GM11168 (cell line): ENCODE measurements around the gene AK4.

Experiments used
- in situ Hi-C: fragments of 300-500 bp; cut with MboI; formaldehyde crosslinking; loops from one replicate; pipeline ENCODE4 v1.12.0; 2022; ENCODE audit warnings: low sequenced_read_pairs; ENCODE audit not compliant: unreplicated experiment

The AK4 gene

DNA sequence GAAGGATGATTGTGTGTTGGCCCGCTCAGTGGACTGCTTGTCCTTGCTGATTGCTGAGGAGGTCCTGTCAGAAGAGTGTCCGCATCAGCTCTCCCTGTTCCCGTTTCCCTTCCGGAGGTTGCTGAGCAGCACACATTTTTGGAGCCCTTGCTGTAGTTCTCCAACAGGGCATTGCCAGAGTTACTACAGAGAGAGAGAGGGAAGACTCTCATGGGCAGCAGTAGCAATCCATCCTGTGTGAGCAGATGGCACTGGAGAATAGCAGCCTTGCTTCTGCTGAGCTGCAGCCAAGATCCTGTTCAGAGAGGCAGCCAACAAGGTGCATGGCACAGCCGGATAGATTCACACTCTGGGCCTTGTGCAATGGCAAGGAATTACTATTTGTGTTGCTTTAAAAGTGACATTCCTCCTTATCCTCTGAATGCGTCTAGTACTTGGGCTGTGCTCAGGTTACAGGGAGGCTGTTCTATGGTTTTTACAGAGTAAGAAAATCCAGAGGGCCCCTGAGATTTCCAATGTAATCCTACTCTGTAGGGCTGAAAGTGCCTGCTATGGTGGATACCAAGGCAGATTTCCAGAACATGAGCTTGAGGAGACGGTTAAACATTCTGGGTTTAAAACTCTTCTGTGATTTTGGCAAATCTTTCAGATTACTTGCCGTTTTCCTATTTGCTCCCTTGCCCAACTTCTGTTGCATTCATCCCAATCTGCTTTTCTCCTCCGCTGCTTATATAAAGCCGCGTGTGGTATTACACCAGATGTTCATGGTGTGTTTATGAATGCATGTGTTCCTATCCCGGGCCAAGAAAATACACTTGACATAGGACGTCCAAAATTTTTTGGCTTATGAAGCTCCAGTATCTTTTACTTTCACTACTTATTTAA is 27.4 kb downstream of the AK4 start:
- in situ Hi-C loops: no loop called here

DNA sequence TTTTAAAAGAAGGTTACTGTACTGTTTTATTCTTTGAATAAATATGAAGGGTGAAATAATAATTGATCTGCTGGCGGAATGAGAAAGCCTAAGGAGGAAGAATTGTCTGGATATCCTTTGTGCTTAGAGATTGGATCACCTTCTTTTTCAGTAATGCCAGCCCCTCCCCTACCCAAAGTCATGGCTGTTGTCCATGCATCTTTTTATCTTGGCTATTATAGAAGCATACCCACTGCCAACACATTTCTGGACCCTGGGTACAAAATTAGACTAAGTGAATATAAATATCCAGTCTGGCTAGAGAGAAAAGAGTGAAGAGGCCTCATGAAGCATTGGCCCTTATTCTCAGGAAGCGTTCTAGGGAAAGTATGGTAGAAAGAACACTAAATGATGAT is 28.1 kb downstream of the AK4 start:
- in situ Hi-C loops: no loop called here

DNA sequence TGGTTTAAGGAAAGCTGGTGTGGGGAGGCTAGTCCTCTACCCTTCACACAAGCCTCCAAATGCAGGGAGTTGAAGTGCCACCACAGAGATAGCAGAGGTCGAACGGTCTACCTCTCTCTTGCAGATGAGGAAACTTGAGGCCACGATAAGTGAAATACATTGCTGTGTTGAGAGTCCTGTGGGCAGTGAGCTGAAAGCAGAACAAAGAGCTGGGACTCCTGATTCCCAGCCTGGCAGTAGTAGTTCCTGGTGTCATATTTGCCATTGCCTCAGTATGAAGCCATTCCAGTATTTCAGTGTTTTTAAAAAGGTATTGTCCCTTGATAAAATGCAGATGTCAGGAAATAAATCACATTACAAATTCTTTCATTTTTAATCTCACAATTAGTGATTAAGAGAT is 28.6 kb downstream of the AK4 start:
- in situ Hi-C loops: no loop called here

DNA sequence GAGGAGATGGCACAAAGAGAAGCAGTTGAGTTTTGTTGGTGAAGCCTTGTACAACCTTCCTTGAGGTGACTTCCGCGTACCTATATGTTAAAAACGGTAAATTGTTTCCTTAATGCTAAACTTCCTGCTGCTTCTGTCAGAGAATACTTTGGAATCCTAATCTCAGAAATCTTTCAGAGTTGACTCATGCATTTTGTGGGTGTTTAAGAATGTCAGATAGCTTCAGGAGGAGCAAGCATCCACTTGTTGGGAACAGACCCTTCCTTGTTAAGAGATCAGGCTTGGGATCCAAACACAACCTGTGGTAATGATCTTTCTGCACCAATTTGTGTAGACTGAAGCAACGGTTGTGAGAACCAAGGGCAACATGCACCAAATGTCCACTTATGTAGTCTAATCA is 29.5 kb downstream of the AK4 start:
- in situ Hi-C loops: no loop called here

DNA sequence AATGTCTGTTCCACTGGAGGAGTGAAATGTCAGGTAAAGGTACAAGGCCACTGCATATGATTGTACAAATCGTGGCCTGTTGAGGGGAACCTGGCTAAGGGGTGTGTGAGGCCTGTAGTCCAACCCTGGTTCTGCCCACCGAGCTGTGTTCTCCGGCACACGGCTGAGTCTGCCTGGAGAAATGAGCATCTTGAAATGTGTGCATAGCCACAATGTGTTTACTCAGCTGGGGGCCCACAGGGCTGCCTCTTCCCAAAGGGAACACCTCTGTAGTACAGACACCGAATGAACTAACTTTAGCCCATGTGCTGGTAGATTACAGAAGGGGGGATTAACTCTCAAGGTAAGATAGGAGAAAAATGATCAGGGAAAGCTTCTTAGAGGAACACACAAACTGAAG is 30.2 kb downstream of the AK4 start:
- in situ Hi-C loops: no loop called here

DNA sequence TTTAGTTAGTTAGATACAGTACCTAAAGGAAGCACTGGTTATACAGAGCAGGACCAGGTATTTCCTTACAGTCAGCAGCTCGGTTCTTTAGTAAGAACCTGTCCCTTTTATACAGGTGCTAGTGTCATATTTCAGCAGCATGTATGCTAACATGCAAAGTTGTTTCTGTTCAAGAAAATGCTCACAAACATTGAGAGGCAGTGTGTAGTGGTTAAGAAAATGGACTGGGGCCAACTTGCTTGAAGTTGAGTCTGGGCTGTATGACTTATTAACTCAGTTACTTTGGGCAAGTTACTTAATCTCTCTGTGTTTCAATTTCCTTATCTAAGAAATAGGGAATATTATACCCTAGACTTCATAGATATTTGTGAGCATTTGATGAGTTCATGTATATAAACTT is 31.1 kb downstream of the AK4 start:
- in situ Hi-C loops: no loop called here

DNA sequence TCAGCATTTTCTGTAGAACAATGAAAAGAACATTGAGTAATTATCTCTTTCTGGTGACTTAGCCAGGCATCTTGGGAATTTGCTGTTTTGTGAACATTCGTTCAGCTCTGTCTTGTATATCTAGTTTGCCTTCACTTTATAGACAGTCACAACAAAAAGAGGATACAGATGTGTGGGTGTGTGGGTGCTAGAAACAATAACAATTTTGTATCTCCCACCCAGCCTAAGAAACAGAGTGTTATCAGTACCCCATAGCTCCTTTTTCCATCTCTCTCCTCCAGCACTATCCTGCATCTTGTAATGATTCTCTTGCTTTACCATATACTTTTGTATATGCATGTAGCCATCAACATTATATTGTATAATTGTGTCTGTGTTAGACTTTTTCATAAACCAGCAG is 33.0 kb downstream of the AK4 start:
- in situ Hi-C loops: no loop called here

DNA sequence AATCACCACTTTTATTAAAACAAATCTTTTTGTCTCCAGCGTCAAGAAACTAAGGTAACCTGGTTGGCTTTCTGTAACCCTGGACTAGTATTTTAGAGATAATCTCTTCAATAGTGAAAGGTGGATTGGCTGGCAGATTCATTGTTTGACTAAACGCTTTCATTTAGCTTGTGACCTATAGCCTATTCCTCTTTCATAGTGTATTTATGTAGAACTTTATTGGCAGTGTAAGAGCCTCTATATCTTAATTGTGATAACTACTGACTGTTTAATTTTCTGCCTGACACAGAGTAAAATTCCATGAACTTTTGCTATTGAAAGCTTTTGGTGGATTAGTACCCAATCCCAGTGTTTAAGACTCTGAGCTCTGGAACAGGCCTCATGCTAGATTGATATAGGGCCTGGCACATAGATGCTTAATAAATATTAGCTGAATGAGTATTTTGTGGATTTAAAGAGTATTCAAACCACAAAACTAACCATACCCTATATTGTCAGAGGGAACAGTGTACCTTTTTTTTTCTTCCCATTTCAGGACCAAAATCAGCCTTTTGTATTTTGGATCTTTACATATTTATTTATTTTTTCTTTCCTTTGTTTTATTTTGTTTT is 34.8 kb downstream of the AK4 start:
- in situ Hi-C loops: no loop called here

DNA sequence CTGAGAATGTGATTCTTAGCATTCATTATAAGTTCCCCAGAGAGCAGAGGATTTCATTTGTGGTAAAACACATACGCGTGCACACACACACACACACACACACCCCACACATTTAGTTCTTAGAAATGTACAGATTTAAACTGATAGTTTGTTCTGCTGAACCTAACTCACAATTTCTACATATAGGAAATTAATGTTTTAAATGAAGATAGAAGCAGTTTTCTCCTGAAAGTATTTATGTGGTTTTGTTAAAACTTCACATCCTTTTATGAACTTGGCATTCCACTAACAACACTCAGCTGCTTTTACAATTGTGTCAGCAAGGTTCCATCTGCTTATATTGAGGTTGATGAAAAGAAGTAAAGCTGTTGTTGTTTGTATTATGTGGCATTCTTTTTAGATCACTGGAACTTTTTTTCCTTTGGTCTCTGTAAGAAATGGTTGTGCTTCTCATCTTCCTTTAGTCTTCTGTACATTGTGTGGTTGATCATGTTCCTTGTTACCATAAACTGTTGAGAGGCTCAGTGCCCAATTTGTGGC is 41.6 kb downstream of the AK4 start:
- in situ Hi-C loops: no loop called here

DNA sequence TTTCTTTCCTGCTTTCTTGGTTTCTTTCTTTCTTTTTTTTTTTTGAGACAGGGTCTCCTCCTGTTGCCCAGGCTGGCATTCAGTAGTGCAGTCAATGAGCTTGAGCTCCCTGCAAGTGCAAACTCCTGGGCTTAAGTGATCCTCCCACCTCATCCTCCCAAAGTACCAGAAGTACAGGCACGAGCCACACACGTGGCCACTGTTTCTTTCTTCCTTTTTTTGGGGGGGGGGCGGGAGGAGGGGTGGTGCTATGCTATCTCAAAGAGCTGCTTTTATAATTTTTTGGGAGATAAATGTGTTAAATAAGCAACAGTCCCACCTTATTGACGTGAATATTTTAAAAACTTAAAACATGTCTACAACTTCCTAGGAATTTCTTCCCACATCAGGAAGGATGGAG is 42.2 kb downstream of the AK4 start:
- in situ Hi-C loops: no loop called here

DNA sequence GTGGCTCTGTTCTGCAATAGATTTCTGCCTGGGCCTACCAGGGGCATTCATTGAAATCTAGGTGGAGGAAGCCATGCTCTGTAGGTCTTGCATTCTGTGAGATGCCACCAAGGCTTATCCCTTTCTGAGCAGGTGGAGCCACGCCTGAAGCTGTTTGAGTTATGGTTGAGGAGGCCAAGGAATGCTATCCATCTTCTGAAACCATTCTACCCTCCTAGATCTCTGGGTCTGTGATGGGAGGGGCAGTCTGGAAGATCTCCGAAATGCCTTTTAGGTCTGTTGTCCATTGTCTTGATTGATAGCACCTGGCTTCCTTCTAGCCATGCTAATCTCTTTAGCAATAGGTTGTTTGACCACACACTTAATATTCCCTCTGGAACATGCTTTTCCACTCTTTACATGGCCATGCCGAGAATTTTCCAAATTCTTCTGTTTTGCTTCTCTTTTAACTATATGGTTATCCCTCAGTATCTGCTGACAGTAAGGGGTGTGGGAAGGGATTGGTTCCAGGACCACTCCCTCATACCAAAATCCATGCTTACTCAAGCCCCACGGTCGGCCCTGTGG is 45.2 kb downstream of the AK4 start:
- in situ Hi-C loops: no loop called here

DNA sequence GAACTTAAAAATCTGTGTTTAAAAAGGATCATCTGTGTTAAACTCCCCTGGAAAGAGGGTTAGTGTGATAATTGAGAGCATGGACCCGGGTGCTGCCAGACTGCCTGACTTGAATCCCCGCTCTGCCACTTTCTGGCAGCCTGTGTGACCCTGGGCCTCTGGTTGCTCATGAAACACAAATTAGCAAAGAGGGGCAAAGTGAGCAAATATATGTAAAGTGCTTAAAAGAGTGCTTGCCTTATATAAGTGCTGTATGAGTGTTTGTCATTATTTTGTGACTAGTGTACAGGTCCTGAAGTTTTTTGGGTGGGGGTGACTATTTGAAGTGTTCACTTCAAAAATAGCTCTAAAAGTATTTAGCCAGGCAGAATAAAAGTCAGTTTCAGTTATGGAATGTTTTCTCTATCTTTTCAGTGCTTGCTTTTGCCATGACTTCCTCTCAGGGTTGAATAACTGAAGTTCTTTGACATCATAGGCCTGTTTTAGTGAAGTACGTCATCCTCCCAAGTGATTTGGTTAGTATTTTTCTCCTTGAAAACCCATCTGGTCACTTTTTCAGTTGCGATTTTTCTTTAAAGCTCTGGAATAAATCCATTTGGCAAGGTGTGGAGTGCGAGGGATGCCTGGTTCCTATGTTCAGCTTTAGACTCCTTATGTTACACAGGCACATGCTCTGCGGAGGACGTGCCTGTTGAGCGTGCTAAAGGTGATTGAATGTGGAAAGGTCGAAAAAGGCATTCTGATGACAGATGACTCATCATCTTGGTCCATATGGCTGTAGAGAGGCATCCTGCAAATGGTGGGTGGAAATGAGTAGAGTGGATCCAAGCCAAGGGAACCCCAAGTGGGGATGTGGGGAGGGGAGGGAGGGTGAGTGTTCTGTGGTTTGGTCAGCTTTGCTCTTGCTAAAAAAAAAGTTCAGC is 47.8 kb downstream of the AK4 start:
- in situ Hi-C loops: no loop called here

DNA sequence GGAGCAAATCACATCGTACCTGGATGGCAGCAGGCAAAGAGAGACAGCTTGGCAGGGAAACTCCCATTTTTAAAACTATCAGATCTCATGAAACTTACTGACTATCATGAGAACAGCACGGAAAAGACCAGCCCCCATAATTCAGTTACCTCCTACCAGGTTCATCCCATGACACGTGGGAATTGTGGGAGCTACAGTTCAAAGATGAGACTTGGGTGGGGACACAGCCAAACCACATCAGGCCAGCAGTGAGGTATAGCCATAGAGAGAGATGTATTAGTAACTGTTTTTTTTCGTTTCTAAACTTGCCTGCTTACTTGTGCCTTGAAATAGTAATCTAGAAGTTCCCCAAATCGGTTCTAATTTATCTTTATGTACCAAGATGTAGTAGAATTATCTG is 48.9 kb downstream of the AK4 start:
- in situ Hi-C loops: no loop called here

DNA sequence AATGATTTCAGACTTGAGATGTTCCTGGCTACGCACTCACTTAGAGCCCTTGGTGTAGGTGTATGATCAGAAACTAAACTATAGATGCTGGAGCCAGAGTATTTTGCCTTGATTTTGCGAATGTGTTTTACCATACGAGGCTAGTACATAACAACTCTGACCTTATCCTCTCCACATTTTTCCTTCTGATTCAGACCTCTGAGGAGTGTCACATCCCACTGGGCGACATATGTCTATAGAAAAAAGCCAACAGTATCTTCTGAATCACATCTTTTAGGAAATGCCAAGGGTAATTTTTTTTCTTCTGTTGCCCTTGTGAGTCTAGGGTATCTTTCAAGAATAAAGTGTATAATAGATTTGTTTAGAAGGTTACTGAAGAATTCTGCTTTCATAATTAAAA is 49.6 kb downstream of the AK4 start:
- in situ Hi-C loops: no loop called here

DNA sequence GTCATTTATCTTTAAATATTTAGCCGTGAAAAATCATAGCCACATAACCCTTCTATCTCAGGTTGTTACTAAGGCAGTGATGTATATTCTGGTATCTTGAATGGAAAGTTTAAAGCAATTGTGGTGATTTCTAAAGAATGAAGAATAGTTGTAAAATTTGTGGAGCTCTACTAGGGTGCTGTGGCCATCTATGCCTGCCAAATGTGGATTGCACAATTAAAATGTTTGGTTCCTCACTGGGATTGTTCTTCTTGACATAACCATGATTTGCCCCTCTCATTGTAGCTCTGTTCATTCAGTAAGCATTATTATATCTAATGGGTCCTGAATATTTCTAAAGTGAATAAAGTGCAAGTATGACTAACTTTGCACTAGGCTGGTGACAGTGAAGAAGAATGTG is 50.1 kb downstream of the AK4 start:
- in situ Hi-C loops: no loop called here

DNA sequence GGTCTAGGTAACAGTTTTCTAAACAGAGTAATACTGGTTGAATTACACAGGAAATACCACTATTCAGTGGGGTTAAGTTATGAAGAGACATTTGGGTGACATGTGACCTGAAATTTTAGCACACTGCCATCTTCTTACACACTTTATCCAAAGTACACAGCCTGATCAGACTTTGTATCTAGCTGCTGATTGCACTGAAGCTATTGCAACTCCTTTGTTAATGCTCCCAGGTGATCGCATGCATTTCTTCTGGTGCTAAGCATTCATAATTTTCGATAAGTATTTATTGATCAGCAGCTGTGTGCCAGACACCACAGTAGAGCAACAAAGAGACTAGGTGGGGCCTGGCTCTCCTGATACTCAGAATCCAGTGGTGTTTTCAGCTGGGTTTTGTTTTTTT is 52.4 kb downstream of the AK4 start:
- in situ Hi-C loops: no loop called here

DNA sequence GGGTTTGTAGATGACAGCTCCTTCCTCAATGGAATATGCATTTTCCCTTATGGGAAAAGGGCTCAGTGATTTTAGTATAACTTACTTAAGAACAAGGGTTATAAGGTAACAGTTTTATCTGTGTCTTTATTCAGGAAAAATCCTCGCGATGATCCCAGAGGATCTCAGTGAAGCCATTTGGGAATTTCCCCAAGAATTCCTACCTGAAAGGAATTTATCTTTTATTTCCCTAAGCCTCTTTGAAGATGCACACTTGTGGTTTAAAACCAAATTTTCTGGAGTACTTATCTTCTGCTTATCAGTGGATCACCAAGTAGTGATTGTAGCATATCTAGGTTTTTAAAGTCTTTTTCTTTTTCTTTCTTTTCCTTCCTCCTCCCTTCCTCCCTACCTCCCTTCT is 58.8 kb downstream of the AK4 start:
- in situ Hi-C loops: no loop called here

DNA sequence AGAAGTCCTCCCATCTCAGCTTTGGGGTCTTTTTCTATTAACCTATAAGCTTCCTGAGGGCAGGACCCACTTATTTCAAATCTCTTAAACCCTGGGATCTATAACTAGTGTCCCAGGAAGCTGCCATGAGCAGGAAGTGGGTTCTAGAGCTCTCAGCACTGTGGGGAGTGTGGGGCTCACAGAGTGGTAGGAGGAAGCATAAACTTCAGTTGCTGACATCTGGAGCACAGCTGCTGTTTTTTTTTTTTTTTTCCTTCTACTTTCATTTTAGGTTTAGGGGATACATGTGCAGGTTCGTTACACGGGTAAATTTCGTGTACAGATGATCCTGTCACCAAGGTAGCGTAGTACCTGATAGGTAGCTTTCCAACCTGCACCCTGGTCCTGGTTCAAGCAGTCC is 59.3 kb downstream of the AK4 start:
- in situ Hi-C loops: no loop called here

DNA sequence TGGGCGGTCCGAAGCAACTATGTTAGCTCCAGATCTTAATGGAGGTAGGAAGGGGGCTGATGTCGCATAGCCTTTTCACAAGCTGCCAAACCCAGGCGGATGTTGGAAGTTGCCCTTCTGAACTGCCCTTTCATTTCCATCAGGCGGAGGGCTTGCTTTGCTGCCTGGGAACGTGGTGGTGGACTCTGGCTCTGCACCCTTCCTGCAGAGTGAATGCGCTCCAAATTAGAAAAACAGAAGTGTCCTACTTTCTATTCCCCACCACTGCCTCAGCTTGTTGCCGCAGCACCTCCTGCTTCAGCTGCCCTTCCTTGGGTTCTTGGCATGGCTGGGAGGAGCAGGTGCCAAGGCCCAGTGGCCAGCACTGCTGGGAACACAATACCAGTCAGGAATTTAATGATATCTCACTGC is 60.6 kb downstream of the AK4 start:
- in situ Hi-C loops: no loop called here
